Mesothelial cell of epicardium (in vitro differentiated cells): Measurements from ENCODE around the gene DSTN. TPM values are rescaled to one million over a fixed set of nuclear protein-coding genes. Genes with fewer than 3 reads are reported as not detected.

Experiments used
- DNase-seq, 2 experiments: peaks; one replicate each; pipeline ENCODE4 v3.0.0; 2021; ENCODE audit warnings: low spot score in 2 of 2; ENCODE audit not compliant: unreplicated experiment in 2 of 2
- H3K27ac Mint-ChIP-seq: 2 replicates; pipeline ENCODE4 v1.8.0; 2021; ENCODE audit warnings: mixed read lengths
- H3K27me3 Mint-ChIP-seq: 2 replicates; pipeline ENCODE4 v1.8.0; 2021; ENCODE audit warnings: low read depth, mixed read lengths
- H3K36me3 Mint-ChIP-seq: 2 replicates; pipeline ENCODE4 v1.8.0; 2021; ENCODE audit warnings: mixed read lengths
- H3K4me1 Mint-ChIP-seq: 2 replicates; pipeline ENCODE4 v1.8.0; 2021; ENCODE audit warnings: mixed read lengths
- H3K4me3 Mint-ChIP-seq: 2 replicates; pipeline ENCODE4 v1.8.0; 2021; ENCODE audit warnings: mild to moderate bottlenecking, moderate library complexity, mixed read lengths
- H3K9me3 Mint-ChIP-seq: 2 replicates; pipeline ENCODE4 v1.8.0; 2021; ENCODE audit warnings: mixed read lengths
- total RNA-seq: library from RNA; stranded (reverse); gene quantifications from 3 replicates; pipeline ENCODE4 v1.2.1, GENCODE V29; 2021
- TF ChIP-seq, protein P1 (sequence below): fragments of 200-600 bp; sonication (generic); IDR thresholded peaks from one replicate; pipeline ENCODE4 v1.5.0; 2021; ENCODE audit warnings: antibody characterized with exemption; ENCODE audit not compliant: unreplicated experiment

Gene DSTN
- total RNA-seq, 1 donor from 2014 or later, result 192 TPM

DNA sequence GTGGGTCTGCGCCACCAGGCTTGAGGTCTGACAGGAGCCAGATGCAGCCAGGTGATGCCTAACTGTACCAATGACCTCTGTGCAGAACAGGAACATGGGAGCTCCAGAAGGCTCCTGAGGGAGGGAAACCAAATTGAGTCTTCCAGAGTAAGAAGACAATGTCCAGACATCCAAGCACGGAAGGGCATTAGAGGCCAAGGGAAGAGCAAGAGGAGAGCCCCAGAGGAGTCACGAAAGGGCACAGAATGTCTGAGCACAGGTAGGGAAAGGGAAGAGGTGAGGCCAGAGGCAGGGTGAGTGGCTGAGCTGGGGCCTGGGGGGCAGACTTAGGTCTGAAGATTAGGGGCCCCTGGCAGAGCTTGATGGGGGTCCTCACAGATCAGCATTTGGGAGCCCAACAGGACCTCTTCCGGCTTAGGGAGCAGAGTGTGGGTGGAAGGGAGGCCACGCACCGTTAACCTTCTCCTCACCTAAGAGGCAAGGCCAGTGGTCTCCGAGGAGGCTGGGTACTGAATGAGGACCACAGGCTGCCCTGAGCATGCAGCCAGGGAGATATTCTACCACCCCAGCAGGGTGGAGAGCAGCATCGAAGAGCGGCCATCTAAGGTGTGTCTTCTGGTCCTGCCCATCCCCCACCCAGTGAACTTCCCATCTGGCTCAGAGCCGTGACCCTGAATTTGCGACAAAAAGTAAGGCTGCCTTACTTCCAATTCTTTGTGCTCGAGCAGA lies 70.4 kb downstream of the DSTN start:
- H3K36me3 Mint-ChIP-seq, result peaks cover 3% of the 10 kb centered on the region
- no peak overlapping the region for H3K27ac Mint-ChIP-seq
- no peak for DNase-seq
- H3K9me3 Mint-ChIP-seq, result no peaks in the 10 kb centered on the region
- H3K27me3 Mint-ChIP-seq, result no peaks in the 10 kb centered on the region
- H3K4me3 Mint-ChIP-seq, result no peak overlapping the region
- peaks cover under 1% of the 10 kb centered on the region for H3K4me1 Mint-ChIP-seq
- TF ChIP-seq, protein P1, sequence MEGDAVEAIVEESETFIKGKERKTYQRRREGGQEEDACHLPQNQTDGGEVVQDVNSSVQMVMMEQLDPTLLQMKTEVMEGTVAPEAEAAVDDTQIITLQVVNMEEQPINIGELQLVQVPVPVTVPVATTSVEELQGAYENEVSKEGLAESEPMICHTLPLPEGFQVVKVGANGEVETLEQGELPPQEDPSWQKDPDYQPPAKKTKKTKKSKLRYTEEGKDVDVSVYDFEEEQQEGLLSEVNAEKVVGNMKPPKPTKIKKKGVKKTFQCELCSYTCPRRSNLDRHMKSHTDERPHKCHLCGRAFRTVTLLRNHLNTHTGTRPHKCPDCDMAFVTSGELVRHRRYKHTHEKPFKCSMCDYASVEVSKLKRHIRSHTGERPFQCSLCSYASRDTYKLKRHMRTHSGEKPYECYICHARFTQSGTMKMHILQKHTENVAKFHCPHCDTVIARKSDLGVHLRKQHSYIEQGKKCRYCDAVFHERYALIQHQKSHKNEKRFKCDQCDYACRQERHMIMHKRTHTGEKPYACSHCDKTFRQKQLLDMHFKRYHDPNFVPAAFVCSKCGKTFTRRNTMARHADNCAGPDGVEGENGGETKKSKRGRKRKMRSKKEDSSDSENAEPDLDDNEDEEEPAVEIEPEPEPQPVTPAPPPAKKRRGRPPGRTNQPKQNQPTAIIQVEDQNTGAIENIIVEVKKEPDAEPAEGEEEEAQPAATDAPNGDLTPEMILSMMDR, result no peak

DNA sequence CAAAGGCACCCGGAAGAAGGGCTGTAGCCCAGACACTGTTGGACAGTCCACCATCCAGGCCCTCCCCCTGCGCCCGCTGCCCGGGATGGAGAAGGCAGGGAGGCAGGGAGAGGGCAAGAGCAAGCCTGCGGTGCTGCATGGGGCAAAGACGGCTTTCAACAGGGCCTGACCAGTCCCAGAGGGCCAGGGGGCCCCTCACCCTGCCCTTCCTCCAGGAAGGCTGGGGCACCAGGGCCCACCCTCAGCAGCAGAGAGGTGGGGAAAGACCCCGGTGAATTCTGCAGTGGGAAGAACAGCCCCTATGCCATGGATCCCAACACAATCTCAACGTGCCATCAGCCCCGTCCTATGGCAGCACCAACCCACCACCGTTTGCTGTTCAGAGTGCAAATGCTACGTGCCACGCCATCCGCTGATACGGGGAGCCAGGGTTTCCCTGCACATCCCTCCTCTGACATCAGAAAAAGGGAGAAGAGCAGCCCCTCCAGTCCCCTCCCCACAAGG lies 71.1 kb downstream of the DSTN start:
- Mint-ChIP-seq H3K27ac (no peak overlapping the region), H3K4me1 (peaks cover 2% of the 10 kb centered on the region), H3K36me3 (peaks cover under 1% of the 10 kb centered on the region), H3K9me3 (no peaks in the 10 kb centered on the region), H3K27me3 (no peaks in the 10 kb centered on the region), H3K4me3 (no peak overlapping the region)
- DNase-seq, result no peak
- TF ChIP-seq, protein P1, result no peak

DNA sequence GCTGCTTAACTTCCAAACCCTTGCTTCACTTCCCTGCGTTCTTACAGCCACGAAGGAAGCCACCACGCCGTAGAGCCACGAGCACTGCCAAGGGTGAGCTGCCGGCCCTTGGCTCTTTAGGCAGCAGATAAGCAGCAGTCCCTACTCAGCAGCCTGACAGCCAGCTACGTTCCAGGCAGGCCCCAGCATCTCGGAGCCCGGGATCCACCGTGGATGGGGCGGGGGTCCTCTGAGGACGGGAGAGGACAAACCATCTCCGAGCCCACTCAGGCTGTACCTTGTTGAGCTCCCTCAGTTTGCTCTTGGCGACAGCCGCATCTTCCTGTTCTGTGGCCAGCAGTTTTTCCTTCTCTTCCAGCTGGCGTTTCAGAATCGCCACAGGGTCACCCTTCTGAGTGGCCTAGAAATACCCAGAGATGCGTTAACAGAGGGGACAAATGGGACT lies 71.7 kb downstream of the DSTN start:
- TF ChIP-seq, protein P1, result no peak
- H3K9me3 Mint-ChIP-seq, result no peaks in the 10 kb centered on the region
- no peaks in the 10 kb centered on the region for H3K27me3 Mint-ChIP-seq
- H3K27ac Mint-ChIP-seq, result no peak overlapping the region
- H3K4me3 Mint-ChIP-seq, result no peak overlapping the region
- no peak for DNase-seq
- peaks cover 7% of the 10 kb centered on the region for H3K4me1 Mint-ChIP-seq
- no peaks in the 10 kb centered on the region for H3K36me3 Mint-ChIP-seq

DNA sequence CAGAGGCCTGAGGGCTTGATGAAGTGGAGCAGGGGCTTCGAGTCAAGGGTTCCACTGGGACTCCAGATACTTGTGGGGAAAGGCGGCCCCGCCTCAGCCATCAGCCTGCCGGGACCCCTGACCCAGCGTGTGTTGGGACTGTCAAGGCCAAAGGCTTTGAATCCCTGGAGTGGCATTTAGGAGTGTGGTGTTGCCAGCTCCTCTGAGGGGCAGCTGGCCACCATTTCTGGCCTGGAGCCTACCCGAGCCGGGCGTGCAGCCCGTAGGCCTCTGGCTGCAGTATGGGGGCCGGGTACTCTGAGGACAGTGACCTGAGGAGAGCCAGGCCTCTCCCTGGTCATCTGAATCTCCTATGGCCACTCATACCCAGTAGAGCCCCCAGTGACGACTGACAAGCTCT lies 72.1 kb downstream of the DSTN start:
- Mint-ChIP-seq H3K9me3 (no peaks in the 10 kb centered on the region), H3K36me3 (no peaks in the 10 kb centered on the region), H3K4me3 (no peak overlapping the region), H3K27me3 (no peaks in the 10 kb centered on the region), H3K27ac (no peak overlapping the region), H3K4me1 (peaks cover 12% of the 10 kb centered on the region)
- DNase-seq, result no peak
- TF ChIP-seq, protein P1, result no peak

DNA sequence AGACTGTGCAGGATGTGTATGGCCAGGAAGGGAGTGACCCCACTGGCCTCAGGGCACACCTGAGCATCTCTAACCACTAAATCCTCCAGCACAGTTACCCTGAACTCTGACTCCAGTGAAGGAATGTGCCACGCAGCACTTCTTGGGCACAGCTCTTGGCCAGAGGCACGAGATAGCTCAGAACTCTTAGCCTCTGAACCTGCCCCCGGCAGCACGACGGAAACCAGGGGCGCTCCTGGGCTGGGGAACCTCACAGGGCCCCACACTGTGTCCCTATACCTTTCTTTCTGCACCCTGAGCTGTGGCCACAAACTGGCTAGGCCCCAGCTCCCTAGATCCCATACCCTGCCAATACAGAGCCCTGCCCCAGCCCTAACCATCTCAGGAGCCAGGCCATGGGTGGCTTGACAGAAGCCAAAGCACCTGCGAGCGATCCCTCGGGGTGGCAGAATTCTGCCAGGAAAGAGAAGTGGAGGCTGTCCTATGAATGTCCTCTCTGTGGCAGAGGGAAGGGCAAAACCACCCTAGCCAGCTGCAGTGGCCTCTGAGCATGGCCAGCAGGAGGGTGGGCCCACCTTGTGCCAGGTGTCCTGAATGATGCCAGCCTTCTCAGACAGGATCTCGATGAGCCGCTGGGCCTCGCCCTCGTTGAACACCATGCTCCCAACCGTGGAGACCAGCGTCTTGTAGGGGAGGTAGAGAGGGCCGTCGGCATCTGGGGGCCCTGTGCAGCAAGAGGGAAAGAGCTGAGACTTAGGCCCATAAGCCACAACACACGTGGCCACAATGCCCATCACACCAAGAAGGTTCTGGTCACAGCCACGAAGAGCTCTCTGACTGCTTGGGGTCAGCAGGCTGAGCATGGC lies 72.8 kb downstream of the DSTN start:
- H3K27ac Mint-ChIP-seq, result no peak overlapping the region
- H3K9me3 Mint-ChIP-seq, result no peaks in the 10 kb centered on the region
- H3K27me3 Mint-ChIP-seq, result no peaks in the 10 kb centered on the region
- H3K4me1 Mint-ChIP-seq, result peaks cover 14% of the 10 kb centered on the region
- H3K36me3 Mint-ChIP-seq, result no peaks in the 10 kb centered on the region
- no peak overlapping the region for H3K4me3 Mint-ChIP-seq
- no peak for DNase-seq
- TF ChIP-seq, protein P1, result no peak
